Smooth muscle cell (in vitro differentiated cells): Measurements from ENCODE around the gene MRI1. TPM values are rescaled to one million over a fixed set of nuclear protein-coding genes. Genes with fewer than 3 reads are reported as not detected.
A peak's percentile ranks its signal among the peaks of the same experiment; 100 is the strongest.

Experiments used
- DNase-seq: peaks from one replicate; lab custom pipeline; 2025; ENCODE audit not compliant: unreplicated experiment; lab: John Stamatoyannopoulos, UW
- H2AFZ ChIP-seq: fragments of 200-600 bp; sonication (generic); 2 replicates; pipeline ENCODE4 v1.6.0; 2016; ENCODE audit warnings: antibody characterized with exemption, low read depth, mild to moderate bottlenecking
- H3F3A ChIP-seq: fragments of 200-600 bp; sonication (generic); 2 replicates; pipeline ENCODE4 v1.6.0; 2017; ENCODE audit warnings: antibody characterized with exemption, low read depth
- H3K27ac ChIP-seq: fragments of 200-600 bp; sonication (generic); 2 replicates; pipeline ENCODE4 v1.5.1; 2016; ENCODE audit warnings: low read depth, mild to moderate bottlenecking
- H3K27me3 ChIP-seq: fragments of 200-600 bp; sonication (generic); 2 replicates; pipeline ENCODE4 v1.6.1; 2016; ENCODE audit warnings: low read depth, mild to moderate bottlenecking
- H3K36me3 ChIP-seq: fragments of 200-600 bp; sonication (generic); 2 replicates; pipeline ENCODE4 v1.5.1; 2016; ENCODE audit warnings: low read depth
- H3K4me1 ChIP-seq: fragments of 200-600 bp; sonication (generic); 2 replicates; pipeline ENCODE4 v1.5.1; 2016; ENCODE audit warnings: low read depth
- H3K4me2 ChIP-seq: fragments of 200-600 bp; sonication (generic); 2 replicates; pipeline ENCODE4 v1.6.0; 2016; ENCODE audit warnings: mild to moderate bottlenecking
- H3K4me3 ChIP-seq: fragments of 200-600 bp; sonication (generic); 2 replicates; pipeline ENCODE4 v1.5.1; 2016; ENCODE audit warnings: mild to moderate bottlenecking
- H3K79me2 ChIP-seq: fragments of 200-600 bp; sonication (generic); 2 replicates; pipeline ENCODE4 v1.6.0; 2016; ENCODE audit warnings: low read depth, mild to moderate bottlenecking
- H3K9ac ChIP-seq: fragments of 200-600 bp; sonication (generic); 2 replicates; pipeline ENCODE4 v1.6.0; 2016; ENCODE audit warnings: low read depth
- H3K9me3 ChIP-seq: fragments of 200-600 bp; sonication (generic); replicated peaks from 2 replicates; pipeline ENCODE4 v1.5.1; 2016; ENCODE audit warnings: low read depth
- H4K20me1 ChIP-seq: fragments of 200-600 bp; sonication (generic); 2 replicates; pipeline ENCODE4 v1.6.0; 2016; ENCODE audit warnings: low read depth
- WGBS: methylation state at CpG from one replicate; pipeline ENCODE4 v1.1.7; 2016; ENCODE audit warnings: low lambda C conversion rate; 5-methylcytosine and 5-hydroxymethylcytosine counted together
- polyA plus RNA-seq: library from polyadenylated mRNA; unstranded; fragments of >200 nt; fragmentation: Nextera tagmentation; extraction: Ambion mirVana; gene quantifications from 2 replicates; pipeline ENCODE4 v1.2.1, GENCODE V29; 2016
- total RNA-seq: library from RNA; depleted of rRNA; stranded (reverse); fragments of >200 nt; gene quantifications from 2 replicates; pipeline ENCODE4 v1.2.3, GENCODE V29; 2014
- TF ChIP-seq, protein P1 (sequence below): fragments of 200-600 bp; sonication (generic); IDR thresholded peaks from 2 replicates; pipeline ENCODE4 v1.5.1; 2017; ENCODE audit warnings: borderline replicate concordance, mild to moderate bottlenecking, antibody characterized with exemption; ENCODE audit not compliant: insufficient read depth, poor library complexity, severe bottlenecking

Gene MRI1
- total and polyA plus RNA-seq, 2 experiments from 2014 or later: 11.7 to 17.3 TPM

DNA sequence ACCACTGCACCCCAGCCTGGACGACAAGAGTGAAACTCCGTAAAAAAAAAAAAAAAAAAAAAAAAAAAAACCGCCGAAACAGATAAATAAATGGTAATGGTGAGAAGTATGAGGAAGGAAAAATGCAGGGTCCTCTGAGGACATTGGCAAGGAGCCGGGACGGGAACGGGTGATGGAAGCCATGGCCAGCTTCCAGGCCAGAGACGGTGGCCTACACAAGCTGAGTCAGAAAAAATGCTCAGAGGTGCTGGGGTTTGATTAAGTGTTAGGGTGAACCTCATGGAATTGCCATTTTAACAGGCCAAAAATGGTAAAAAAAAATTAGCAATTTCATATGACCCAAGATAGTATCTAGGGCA is 30.1 kb downstream of the MRI1 start:
- Histone ChIP-seq H3K27ac (peak overlapping the region; percentile 87), H4K20me1 (peaks cover 3% of the 10 kb centered on the region), H3K9me3 (no peaks in the 10 kb centered on the region), H3K79me2 (peaks cover 13% of the 10 kb centered on the region), H3F3A (peaks cover 4% of the 10 kb centered on the region), H3K4me1 (peaks cover 12% of the 10 kb centered on the region), H3K4me3 (peak overlapping the region; percentile 88), H3K27me3 (no peaks in the 10 kb centered on the region), H3K36me3 (no peaks in the 10 kb centered on the region), H2AFZ (peak overlapping the region; percentile 77), H3K4me2 (peak overlapping the region; percentile 98), H3K9ac (peak overlapping the region; percentile 96)
- no peak for DNase-seq
- TF ChIP-seq, protein P1, sequence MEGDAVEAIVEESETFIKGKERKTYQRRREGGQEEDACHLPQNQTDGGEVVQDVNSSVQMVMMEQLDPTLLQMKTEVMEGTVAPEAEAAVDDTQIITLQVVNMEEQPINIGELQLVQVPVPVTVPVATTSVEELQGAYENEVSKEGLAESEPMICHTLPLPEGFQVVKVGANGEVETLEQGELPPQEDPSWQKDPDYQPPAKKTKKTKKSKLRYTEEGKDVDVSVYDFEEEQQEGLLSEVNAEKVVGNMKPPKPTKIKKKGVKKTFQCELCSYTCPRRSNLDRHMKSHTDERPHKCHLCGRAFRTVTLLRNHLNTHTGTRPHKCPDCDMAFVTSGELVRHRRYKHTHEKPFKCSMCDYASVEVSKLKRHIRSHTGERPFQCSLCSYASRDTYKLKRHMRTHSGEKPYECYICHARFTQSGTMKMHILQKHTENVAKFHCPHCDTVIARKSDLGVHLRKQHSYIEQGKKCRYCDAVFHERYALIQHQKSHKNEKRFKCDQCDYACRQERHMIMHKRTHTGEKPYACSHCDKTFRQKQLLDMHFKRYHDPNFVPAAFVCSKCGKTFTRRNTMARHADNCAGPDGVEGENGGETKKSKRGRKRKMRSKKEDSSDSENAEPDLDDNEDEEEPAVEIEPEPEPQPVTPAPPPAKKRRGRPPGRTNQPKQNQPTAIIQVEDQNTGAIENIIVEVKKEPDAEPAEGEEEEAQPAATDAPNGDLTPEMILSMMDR: no peak
- WGBS: 54% methylated on average over 8 of the region's 8 CpGs

DNA sequence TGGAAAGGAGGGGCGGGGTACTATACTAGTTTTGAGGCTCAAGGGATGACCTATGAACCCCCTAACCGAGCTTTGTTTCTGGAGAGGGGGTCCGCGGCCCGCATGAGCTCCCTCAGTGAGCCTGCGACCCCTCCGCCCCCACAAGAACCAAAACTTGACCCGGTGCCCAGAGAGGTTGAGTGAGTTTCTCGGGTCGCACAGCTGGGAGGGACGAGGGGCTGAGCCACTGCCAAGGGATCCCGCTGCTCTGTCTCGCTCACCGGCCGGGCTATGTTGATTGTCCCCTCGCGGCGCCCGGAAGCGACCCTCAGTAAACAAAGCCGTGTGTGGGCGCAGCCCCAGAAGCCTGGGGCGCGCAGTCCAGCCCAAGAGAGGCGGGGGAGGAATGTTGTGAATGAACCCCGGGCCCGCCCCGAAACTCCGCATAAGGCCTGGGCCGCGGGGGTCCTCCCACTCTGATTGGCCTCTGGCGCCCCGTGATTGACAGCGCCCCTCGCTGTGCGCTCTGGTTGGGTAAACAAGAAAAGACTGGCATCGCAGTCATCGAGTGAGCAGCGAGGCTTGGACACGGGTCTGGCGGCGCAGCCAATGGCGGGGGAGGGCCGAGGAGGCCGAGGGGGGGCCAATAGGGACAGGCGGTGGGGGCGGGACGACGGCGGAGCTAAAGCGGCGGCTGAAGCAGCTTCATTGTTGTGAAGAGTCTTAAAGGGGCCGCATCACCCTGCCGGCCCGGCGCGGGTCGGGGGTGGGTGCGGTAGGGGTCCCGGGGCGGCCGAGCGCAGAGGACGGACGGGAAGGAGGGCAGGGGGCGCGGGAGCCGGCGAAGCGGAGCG is 30.7 kb downstream of the MRI1 start, which contains the start of gene ZSWIM4:
Gene ZSWIM4 (plus strand): TSS at position 687 of the 833 bp plus-strand sequence. CDS start 206 bp downstream, outside the sequence.
- H3K9ac ChIP-seq: peak within 1 kb of the TSS; percentile 96
- H3K9me3 ChIP-seq: no peaks in the 10 kb centered on the region
- H3K79me2 ChIP-seq: peaks cover 13% of the 10 kb centered on the region
- peaks cover 3% of the 10 kb centered on the region for H4K20me1 ChIP-seq
- H3K4me1 ChIP-seq: peaks cover 12% of the 10 kb centered on the region
- peak within 1 kb of the TSS; percentile 97 for H3K27ac ChIP-seq
- H2AFZ ChIP-seq: peak within 1 kb of the TSS; percentile 77
- H3K36me3 ChIP-seq: no peaks in the 10 kb centered on the region
- peak; percentile 91 for DNase-seq
- 5% methylated on average over 44 of the region's 71 CpGs for WGBS
- H3K27me3 ChIP-seq: no peaks in the 10 kb centered on the region
- H3K4me2 ChIP-seq: peak within 1 kb of the TSS; percentile 98
- peaks cover 4% of the 10 kb centered on the region for H3F3A ChIP-seq
- TF ChIP-seq, protein P1: no peak
- H3K4me3 ChIP-seq: peak within 1 kb of the TSS; percentile 88

DNA sequence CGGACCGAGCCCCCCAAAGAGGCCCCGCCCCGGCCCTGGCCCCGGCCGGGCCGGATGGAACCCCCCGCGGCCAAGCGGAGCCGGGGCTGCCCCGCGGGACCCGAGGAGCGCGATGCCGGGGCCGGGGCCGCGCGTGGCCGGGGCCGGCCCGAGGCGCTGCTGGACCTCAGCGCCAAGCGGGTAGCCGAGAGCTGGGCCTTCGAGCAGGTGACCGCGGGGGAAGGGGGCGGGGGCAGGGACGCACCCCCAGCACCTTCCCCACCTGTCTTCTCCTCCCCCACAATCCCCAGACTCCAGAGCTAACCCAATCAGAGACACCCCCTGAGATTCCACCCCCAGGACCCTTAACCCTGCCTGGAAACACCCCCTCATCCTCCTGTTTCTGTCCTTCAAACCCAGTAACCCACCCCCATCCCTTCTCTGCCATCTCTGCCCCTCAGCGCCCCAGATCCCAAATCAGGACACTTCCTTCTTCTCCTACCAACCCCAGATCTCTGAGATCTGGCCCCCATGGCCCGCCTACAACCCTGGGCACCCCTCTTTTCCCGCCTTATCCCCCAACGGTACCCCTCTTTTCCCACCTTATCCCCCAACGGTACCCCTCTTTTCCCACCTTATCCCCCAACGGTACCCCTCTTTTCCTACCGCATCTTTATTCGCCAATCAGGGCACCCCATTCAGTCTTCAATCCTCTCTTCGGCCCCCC is 31.4 kb downstream of the MRI1 start:
- WGBS: 10% methylated on average over 6 of the region's 42 CpGs
- no peak for DNase-seq
- TF ChIP-seq, protein P1: no peak

More for the DNA sequence above, 31.4 kb downstream of the MRI1 start:
- Histone ChIP-seq H3K27ac (peak overlapping the region; percentile 97), H3K4me1 (peaks cover 12% of the 10 kb centered on the region), H3F3A (peaks cover 4% of the 10 kb centered on the region), H3K27me3 (no peaks in the 10 kb centered on the region), H3K36me3 (no peaks in the 10 kb centered on the region), H3K79me2 (peaks cover 13% of the 10 kb centered on the region), H3K9me3 (no peaks in the 10 kb centered on the region), H3K9ac (peak overlapping the region; percentile 86), H4K20me1 (peaks cover 3% of the 10 kb centered on the region), H2AFZ (no peak overlapping the region), H3K4me2 (peak overlapping the region; percentile 96), H3K4me3 (peak overlapping the region; percentile 88)
